ENCODE results near the gene CAD. TPM values are rescaled to one million over a fixed set of nuclear protein-coding genes. Genes with fewer than 3 reads are reported as not detected.

The CAD gene
- total RNA-seq, 1 donor from 2014 or later: 135 TPM

DNA sequence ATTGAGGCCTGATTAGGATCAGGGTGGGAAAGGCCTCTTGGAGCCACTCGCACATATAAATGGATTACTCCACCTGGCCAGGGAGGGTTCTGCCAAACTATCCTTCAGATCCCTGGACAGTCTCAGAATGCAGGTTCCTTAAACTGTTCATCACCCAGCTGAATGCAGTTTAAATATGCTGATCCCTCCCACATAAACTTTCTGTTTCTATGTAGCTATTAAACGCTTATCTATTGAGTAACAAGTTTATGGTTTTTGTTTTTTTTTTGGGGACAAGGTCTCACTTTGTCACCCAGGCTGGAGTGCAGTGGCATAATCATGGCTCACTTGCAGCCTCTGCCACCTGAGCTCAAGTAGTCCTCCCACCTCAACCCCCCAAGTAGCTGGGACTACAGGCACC, 1.9 kb downstream of the CAD start:
- Mint-ChIP-seq H3K36me3 (ENCODE audit: low read depth) (peaks cover 55% of the 10 kb centered on the region), H3K4me3 (peak overlapping the region; percentile 98), H3K27me3 (ENCODE audit: insufficient read depth) (no peaks in the 10 kb centered on the region), H3K9me3 (no peaks in the 10 kb centered on the region), H3K27ac (no peak overlapping the region), H3K4me1 (ENCODE audit: low read depth) (peaks cover 41% of the 10 kb centered on the region)
- DNase-seq (ENCODE audit: low spot score): no peak
- intact Hi-C loops (cut with micrococcal nuclease): loop anchor here (5.0 to 10.0 kb wide), 5 partner anchors 186 to 977 kb away; partner anchors contain the start of genes CCDC121, CENPA, GPN1 and HADHA

DNA sequence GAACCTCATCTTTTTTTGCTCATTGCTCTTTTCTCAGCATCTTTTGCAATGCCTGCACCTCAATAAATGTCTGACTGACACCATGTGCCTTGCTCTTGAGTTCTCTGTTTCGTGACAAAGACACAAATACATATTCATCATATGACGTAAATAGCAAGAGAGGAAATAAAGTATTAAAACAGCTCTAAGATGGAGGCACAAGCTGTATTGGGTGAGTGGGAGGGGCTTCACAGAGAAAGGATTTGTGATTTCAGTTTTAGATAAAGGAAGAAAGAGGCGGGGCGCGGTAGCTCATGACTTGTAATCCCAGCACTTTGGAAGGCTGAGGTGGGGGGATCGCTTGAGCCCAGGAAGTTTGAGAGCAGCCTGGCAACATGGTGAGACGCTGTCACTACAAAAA, 2.9 kb downstream of the CAD start:
- H3K4me3 Mint-ChIP-seq: no peak overlapping the region
- peaks cover 40% of the 10 kb centered on the region for H3K4me1 Mint-ChIP-seq (ENCODE audit: low read depth)
- DNase-seq (ENCODE audit: low spot score): no peak
- peaks cover 61% of the 10 kb centered on the region for H3K36me3 Mint-ChIP-seq (ENCODE audit: low read depth)
- H3K27ac Mint-ChIP-seq: no peak overlapping the region
- H3K27me3 Mint-ChIP-seq (ENCODE audit: insufficient read depth): no peaks in the 10 kb centered on the region
- H3K9me3 Mint-ChIP-seq: no peaks in the 10 kb centered on the region
- intact Hi-C loops (cut with micrococcal nuclease): no loop called here

DNA sequence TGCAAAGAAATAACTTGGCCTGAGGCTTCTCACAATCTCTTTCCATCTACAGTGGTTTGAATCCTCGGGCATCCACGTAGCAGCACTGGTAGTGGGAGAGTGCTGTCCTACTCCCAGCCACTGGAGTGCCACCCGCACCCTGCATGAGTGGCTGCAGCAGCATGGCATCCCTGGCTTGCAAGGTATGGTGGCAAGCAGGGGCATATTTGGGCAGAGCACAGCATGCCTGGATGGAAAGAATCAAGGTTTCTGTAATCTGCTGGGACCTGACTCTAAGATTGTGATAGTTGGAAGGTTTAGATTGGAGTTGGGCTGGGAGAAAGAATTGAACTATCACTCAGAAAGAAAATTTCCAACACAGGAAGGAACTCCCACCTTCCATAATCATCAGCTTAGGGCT, 4.0 kb downstream of the CAD start:
- Mint-ChIP-seq H3K9me3 (no peaks in the 10 kb centered on the region), H3K4me1 (ENCODE audit: low read depth) (peaks cover 37% of the 10 kb centered on the region), H3K27ac (no peak overlapping the region), H3K36me3 (ENCODE audit: low read depth) (peaks cover 61% of the 10 kb centered on the region), H3K4me3 (no peak overlapping the region), H3K27me3 (ENCODE audit: insufficient read depth) (no peaks in the 10 kb centered on the region)
- no peak for DNase-seq (ENCODE audit: low spot score)
- intact Hi-C loops (cut with micrococcal nuclease): no loop called here

DNA sequence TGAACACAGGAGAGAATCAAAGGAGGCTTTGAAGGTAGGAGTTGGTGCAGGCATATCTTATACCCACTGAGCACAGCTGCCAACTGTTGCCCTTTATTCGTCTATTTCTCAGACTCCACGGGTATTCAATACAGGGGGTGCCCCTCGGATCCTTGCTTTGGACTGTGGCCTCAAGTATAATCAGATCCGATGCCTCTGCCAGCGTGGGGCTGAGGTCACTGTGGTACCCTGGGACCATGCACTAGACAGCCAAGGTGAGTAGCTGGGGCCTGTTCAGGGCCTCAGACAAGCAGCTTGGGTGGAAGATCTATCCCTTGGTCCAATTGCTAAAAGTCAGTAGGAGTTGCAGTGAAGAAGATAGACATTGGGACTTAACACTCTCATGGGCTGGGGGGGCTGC, 5.2 kb downstream of the CAD start:
- DNase-seq (ENCODE audit: low spot score): no peak
- intact Hi-C loops (cut with micrococcal nuclease): no loop called here
- H3K9me3 Mint-ChIP-seq: no peaks in the 10 kb centered on the region
- no peaks in the 10 kb centered on the region for H3K27me3 Mint-ChIP-seq (ENCODE audit: insufficient read depth)
- H3K4me1 Mint-ChIP-seq (ENCODE audit: low read depth): peaks cover 26% of the 10 kb centered on the region
- peaks cover 65% of the 10 kb centered on the region for H3K36me3 Mint-ChIP-seq (ENCODE audit: low read depth)
- H3K27ac Mint-ChIP-seq: no peak overlapping the region
- H3K4me3 Mint-ChIP-seq: no peak overlapping the region

DNA sequence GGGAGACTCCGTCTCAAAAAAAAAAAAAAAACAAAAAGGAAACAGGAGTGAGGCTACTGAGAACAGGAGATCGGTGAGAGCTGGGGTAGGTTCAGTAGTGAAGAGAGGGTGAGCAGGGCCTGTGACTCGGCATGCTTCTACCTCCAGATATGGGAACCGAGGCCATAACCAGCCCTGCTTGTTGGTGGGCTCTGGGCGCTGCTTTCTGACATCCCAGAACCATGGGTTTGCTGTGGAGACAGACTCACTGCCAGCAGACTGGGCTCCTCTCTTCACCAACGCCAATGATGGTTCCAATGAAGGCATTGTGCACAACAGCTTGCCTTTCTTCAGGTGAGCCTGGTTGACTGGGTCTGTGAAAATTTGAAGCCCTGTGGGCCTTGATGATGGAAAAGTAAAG, 6.2 kb downstream of the CAD start:
- no peaks in the 10 kb centered on the region for H3K27me3 Mint-ChIP-seq (ENCODE audit: insufficient read depth)
- intact Hi-C loops (cut with micrococcal nuclease): no loop called here
- DNase-seq (ENCODE audit: low spot score): no peak
- H3K4me3 Mint-ChIP-seq: no peak overlapping the region
- H3K27ac Mint-ChIP-seq: no peak overlapping the region
- peaks cover 64% of the 10 kb centered on the region for H3K36me3 Mint-ChIP-seq (ENCODE audit: low read depth)
- no peaks in the 10 kb centered on the region for H3K9me3 Mint-ChIP-seq
- peaks cover 16% of the 10 kb centered on the region for H3K4me1 Mint-ChIP-seq (ENCODE audit: low read depth)

DNA sequence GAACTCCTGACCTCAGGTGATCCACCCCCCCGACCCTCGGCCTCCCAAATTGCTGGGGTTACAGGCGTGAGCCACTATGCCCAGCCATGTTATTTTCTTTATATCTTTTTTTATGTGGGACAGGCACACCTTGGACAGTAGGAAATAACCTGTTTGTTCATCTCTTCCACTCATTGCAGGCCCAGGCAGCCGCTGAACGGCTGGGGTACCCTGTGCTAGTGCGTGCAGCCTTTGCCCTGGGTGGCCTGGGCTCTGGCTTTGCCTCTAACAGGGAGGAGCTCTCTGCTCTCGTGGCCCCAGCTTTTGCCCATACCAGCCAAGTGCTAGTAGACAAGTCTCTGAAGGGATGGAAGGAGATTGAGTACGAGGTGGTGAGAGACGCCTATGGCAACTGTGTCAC, 8.4 kb downstream of the CAD start:
- no peaks in the 10 kb centered on the region for H3K9me3 Mint-ChIP-seq
- no peak overlapping the region for H3K27ac Mint-ChIP-seq
- intact Hi-C loops (cut with micrococcal nuclease): no loop called here
- no peak overlapping the region for H3K4me3 Mint-ChIP-seq
- peaks cover 57% of the 10 kb centered on the region for H3K36me3 Mint-ChIP-seq (ENCODE audit: low read depth)
- DNase-seq (ENCODE audit: low spot score): no peak
- peaks cover 6% of the 10 kb centered on the region for H3K4me1 Mint-ChIP-seq (ENCODE audit: low read depth)
- no peaks in the 10 kb centered on the region for H3K27me3 Mint-ChIP-seq (ENCODE audit: insufficient read depth)

DNA sequence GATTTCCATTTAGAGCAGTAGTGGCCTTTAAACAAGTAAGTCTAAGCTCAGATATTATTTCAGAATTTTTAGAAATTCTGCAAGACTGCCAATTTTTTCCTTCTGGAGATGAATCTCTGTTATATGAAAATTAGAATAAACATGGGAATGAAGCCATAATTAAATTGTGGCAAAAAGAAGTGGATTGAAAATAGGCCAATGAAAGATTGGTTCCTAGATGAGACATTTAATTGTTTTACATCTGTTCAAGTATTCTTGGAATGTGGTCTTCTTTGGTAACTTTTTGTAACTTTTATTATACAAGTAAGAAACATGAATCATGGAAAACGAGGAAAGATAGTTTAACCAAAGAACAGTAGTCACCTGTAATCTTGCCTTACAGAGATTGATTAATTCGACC, 10.3 kb downstream of the CAD start:
- no peak overlapping the region for H3K27ac Mint-ChIP-seq

DNA sequence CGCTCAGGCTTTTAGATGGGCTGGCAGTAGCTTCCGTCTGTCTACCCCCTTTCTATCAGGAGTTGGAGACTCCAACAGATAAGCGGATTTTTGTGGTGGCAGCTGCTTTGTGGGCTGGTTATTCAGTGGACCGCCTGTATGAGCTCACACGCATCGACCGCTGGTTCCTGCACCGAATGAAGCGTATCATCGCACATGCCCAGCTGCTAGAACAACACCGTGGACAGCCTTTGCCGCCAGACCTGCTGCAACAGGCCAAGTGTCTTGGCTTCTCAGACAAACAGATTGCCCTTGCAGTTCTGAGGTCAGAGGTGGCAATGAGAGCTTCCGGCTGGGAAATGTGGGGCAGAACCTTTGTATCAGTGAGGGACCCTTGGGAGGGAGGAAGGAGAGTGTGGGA, 14.8 kb downstream of the CAD start:
- no peak overlapping the region for H3K4me3 Mint-ChIP-seq
- H3K27ac Mint-ChIP-seq: no peak overlapping the region
- H3K4me1 Mint-ChIP-seq (ENCODE audit: low read depth): no peaks in the 10 kb centered on the region
- peaks cover 49% of the 10 kb centered on the region for H3K36me3 Mint-ChIP-seq (ENCODE audit: low read depth)
- H3K27me3 Mint-ChIP-seq (ENCODE audit: insufficient read depth): no peaks in the 10 kb centered on the region
- no peak for DNase-seq (ENCODE audit: low spot score)
- no peaks in the 10 kb centered on the region for H3K9me3 Mint-ChIP-seq
- intact Hi-C loops (cut with micrococcal nuclease): no loop called here

More for the DNA sequence above, 10.3 kb downstream of the CAD start:
- peaks cover 53% of the 10 kb centered on the region for H3K36me3 Mint-ChIP-seq (ENCODE audit: low read depth)
- intact Hi-C loops (cut with micrococcal nuclease): no loop called here
- no peaks in the 10 kb centered on the region for H3K27me3 Mint-ChIP-seq (ENCODE audit: insufficient read depth)
- no peaks in the 10 kb centered on the region for H3K9me3 Mint-ChIP-seq
- DNase-seq (ENCODE audit: low spot score): no peak
- H3K4me3 Mint-ChIP-seq: no peak overlapping the region
- H3K4me1 Mint-ChIP-seq (ENCODE audit: low read depth): no peaks in the 10 kb centered on the region

DNA sequence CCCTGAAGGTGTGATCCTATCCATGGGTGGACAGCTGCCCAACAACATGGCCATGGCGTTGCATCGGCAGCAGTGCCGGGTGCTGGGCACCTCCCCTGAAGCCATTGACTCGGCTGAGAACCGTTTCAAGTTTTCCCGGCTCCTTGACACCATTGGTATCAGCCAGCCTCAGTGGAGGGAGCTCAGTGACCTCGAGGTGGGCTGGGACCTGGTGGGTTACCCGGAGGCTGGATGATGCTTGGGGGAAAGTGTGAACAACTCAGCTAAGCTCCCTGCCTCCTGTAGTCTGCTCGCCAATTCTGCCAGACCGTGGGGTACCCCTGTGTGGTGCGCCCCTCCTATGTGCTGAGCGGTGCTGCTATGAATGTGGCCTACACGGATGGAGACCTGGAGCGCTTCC, 16.2 kb downstream of the CAD start:
- intact Hi-C loops (cut with micrococcal nuclease): no loop called here
- H3K4me3 Mint-ChIP-seq: no peak overlapping the region
- H3K4me1 Mint-ChIP-seq (ENCODE audit: low read depth): no peaks in the 10 kb centered on the region
- no peak for DNase-seq (ENCODE audit: low spot score)
- no peaks in the 10 kb centered on the region for H3K9me3 Mint-ChIP-seq
- H3K36me3 Mint-ChIP-seq (ENCODE audit: low read depth): peaks cover 47% of the 10 kb centered on the region
- H3K27ac Mint-ChIP-seq: no peak overlapping the region
- H3K27me3 Mint-ChIP-seq (ENCODE audit: insufficient read depth): no peaks in the 10 kb centered on the region

DNA sequence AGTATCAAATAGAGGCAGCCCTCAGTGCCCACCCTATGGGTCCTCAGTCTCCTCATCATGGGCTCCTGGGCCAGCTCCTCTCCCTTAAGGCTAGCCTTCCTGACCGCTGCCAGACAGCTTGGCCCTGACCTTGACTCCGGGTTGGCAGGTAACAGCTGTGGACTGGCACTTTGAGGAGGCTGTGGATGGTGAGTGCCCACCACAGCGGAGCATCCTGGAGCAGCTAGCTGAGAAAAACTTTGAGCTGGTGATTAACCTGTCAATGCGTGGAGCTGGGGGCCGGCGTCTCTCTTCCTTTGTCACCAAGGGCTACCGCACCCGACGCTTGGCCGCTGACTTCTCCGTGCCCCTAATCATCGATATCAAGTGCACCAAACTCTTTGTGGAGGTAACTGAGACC, 19.0 kb downstream of the CAD start:
- H3K4me1 Mint-ChIP-seq (ENCODE audit: low read depth): no peaks in the 10 kb centered on the region
- no peaks in the 10 kb centered on the region for H3K27me3 Mint-ChIP-seq (ENCODE audit: insufficient read depth)
- H3K27ac Mint-ChIP-seq: no peak overlapping the region
- no peak overlapping the region for H3K4me3 Mint-ChIP-seq
- intact Hi-C loops (cut with micrococcal nuclease): no loop called here
- H3K36me3 Mint-ChIP-seq (ENCODE audit: low read depth): peaks cover 61% of the 10 kb centered on the region
- no peak for DNase-seq (ENCODE audit: low spot score)
- no peaks in the 10 kb centered on the region for H3K9me3 Mint-ChIP-seq

DNA sequence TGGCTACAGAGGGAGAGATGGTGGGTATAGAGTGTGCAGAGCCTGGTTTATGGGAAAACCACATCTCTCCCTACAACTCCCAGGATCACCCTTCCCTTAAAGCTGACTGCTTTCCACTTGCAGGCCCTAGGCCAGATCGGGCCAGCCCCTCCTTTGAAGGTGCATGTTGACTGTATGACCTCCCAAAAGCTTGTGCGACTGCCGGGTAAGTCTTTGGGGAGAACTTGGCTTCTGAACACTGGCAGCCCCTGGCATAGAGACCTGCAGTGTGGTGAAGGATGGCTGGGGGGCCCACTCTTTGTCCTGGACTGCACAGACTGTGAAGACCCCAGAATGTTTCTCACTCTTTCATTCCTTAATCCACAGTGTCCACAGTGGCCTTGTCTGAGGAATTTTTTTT, 19.5 kb downstream of the CAD start:
- DNase-seq (ENCODE audit: low spot score): no peak
- H3K9me3 Mint-ChIP-seq: no peaks in the 10 kb centered on the region
- no peaks in the 10 kb centered on the region for H3K27me3 Mint-ChIP-seq (ENCODE audit: insufficient read depth)
- H3K27ac Mint-ChIP-seq: no peak overlapping the region
- H3K4me3 Mint-ChIP-seq: no peak overlapping the region
- H3K36me3 Mint-ChIP-seq (ENCODE audit: low read depth): peaks cover 59% of the 10 kb centered on the region
- intact Hi-C loops (cut with micrococcal nuclease): no loop called here
- no peaks in the 10 kb centered on the region for H3K4me1 Mint-ChIP-seq (ENCODE audit: low read depth)

DNA sequence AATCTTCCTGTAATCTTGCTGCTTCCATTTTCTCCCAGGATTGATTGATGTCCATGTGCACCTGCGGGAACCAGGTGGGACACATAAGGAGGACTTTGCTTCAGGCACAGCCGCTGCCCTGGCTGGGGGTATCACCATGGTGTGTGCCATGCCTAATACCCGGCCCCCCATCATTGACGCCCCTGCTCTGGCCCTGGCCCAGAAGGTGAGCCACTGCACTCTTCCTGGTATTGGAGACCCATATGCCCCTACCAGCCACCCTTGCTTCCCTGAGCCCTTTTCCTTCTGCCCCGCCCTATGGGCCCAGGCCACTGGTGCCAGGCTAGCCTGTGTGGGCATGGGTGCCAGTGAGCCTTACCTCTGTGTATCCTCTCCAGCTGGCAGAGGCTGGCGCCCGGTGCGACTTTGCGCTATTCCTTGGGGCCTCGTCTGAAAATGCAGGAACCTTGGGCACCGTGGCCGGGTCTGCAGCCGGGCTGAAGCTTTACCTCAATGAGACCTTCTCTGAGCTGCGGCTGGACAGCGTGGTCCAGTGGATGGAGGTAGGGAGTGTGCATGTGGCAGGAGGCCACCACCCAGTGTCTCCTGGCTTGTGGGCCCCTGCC, 20.3 kb downstream of the CAD start:
- H3K27ac Mint-ChIP-seq: no peak overlapping the region
- no peak overlapping the region for H3K4me3 Mint-ChIP-seq
- no peaks in the 10 kb centered on the region for H3K27me3 Mint-ChIP-seq (ENCODE audit: insufficient read depth)
- intact Hi-C loops (cut with micrococcal nuclease): no loop called here
- H3K9me3 Mint-ChIP-seq: no peaks in the 10 kb centered on the region
- H3K36me3 Mint-ChIP-seq (ENCODE audit: low read depth): peaks cover 62% of the 10 kb centered on the region
- no peak for DNase-seq (ENCODE audit: low spot score)
- no peaks in the 10 kb centered on the region for H3K4me1 Mint-ChIP-seq (ENCODE audit: low read depth)

DNA sequence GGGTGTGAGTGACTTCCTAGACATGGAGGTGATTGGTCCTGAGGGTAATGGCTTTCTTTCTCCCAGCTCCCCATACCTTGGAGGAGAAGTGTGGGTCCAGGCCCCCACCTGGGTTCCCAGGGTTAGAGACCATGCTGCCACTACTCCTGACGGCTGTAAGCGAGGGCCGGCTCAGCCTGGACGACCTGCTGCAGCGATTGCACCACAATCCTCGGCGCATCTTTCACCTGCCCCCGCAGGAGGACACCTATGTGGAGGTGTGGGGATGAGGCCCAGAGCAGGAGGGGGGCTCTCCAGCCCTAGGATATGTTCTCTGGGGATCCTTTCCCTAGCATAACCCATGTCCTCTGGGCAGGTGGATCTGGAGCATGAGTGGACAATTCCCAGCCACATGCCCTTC, 21.8 kb downstream of the CAD start:
- H3K4me3 Mint-ChIP-seq: no peak overlapping the region
- intact Hi-C loops (cut with micrococcal nuclease): no loop called here
- peaks cover 58% of the 10 kb centered on the region for H3K36me3 Mint-ChIP-seq (ENCODE audit: low read depth)
- no peaks in the 10 kb centered on the region for H3K9me3 Mint-ChIP-seq
- no peaks in the 10 kb centered on the region for H3K27me3 Mint-ChIP-seq (ENCODE audit: insufficient read depth)
- no peak for DNase-seq (ENCODE audit: low spot score)
- no peak overlapping the region for H3K27ac Mint-ChIP-seq
- H3K4me1 Mint-ChIP-seq (ENCODE audit: low read depth): no peaks in the 10 kb centered on the region

DNA sequence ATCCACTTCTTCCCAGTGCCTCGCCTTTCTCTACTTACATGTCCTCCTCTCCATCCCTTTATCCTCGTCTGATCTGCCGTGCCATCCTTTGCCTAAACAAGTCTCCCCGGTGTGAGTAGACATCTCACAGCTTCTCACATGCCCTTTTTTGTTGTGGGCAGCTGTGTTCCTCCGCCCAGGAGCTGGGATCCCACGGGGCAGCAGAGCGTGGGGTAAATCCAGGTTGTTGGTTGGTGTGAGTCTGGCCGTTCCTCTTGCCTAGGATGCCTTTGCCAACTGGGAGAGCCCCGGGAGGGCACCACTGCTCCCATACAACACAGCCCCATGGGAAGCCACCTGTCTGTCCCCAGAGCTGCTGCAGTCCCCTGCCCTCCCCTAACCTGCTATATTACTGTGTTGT, 23.2 kb downstream of the CAD start:
- H3K4me1 Mint-ChIP-seq (ENCODE audit: low read depth): no peaks in the 10 kb centered on the region
- no peaks in the 10 kb centered on the region for H3K9me3 Mint-ChIP-seq
- H3K36me3 Mint-ChIP-seq (ENCODE audit: low read depth): peaks cover 49% of the 10 kb centered on the region

More for the DNA sequence above, 23.2 kb downstream of the CAD start:
- Mint-ChIP-seq H3K27ac (no peak overlapping the region), H3K4me3 (no peak overlapping the region), H3K27me3 (ENCODE audit: insufficient read depth) (no peaks in the 10 kb centered on the region)
- intact Hi-C loops (cut with micrococcal nuclease): no loop called here
- DNase-seq (ENCODE audit: low spot score): no peak

Measured in activated T-helper 1 cell treated with anti-CD3 and anti-CD28 coated beads, Interleukin-12 subunit alpha, Interleukin-12 subunit beta, Interleukin-2, Interleukin-4 antibody, amounts not matched to agents 30 ng/mL and 10 ng/mL and 1 ng/mL, durations not matched to agents 14 hours and 24 hours and 36 hours (primary cell).